ENCODE results near the gene ALS2.
"Not testable (repeated sequence)": the region's sequence is repeated elsewhere in the genome, so short reads cannot be mapped to it uniquely, and the experiment has no call there.

The ALS2 gene

GRCh38 chr2:201671205-201671604, 109.5 kb downstream of the ALS2 start:
- DNase-seq: not testable (repeated sequence)

GRCh38 chr2:201669865-201670264, 110.9 kb downstream of the ALS2 start:
- no peak for DNase-seq

GRCh38 chr2:201668402-201668910, 112.3 kb downstream of the ALS2 start:
- no peak for DNase-seq

- no peak for DNase-seq
Observed at GRCh38 chr2:201664334-201664733, 116.4 kb downstream of the ALS2 start.

- DNase-seq: no peak
Observed at GRCh38 chr2:201661366-201661765, 119.4 kb downstream of the ALS2 start.

GRCh38 chr2:201660293-201660895, 120.3 kb downstream of the ALS2 start:
- no peak for DNase-seq

GRCh38 chr2:201656740-201657139, 124.0 kb downstream of the ALS2 start:
- no peak for DNase-seq

GRCh38 chr2:201656102-201656501, 124.6 kb downstream of the ALS2 start:
- DNase-seq: no peak

GRCh38 chr2:201654616-201655384, 125.9 kb downstream of the ALS2 start:
- DNase-seq: no peak

GRCh38 chr2:201653221-201653620, 127.5 kb downstream of the ALS2 start:
- DNase-seq: no peak

All from cerebellar nuclear complex (tissue), 1 donor.